Kidney glomerular epithelial cell (primary cell): ENCODE results near the gene UCN2.
A peak's percentile ranks its signal among the peaks of the same experiment; 100 is the strongest.

ENCODE experiments used
- DNase-seq: peaks from one replicate; lab custom pipeline; 2025; lab: John Stamatoyannopoulos, UW

UCN2 gene

DNA sequence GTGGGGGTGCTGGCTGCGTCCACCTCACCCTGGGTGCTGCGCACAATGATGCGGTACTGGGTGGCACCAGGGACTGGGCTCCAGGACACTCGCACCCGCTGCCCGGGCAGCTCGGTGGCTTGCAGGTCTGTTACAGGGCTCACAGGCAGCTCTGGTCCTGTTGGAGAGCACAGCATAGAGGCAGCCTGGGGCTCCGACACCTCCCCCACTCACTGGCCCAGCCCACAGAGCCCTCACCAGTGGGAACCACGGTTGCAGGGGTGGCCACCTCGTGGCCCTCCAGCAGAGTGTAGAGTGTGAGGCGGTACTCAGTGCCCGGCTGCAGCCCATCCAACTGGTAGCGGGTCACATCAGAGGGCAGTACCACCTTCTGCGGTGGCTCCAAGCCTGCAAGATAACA is 27.9 kb upstream of the UCN2 start:
- no peak for DNase-seq

DNA sequence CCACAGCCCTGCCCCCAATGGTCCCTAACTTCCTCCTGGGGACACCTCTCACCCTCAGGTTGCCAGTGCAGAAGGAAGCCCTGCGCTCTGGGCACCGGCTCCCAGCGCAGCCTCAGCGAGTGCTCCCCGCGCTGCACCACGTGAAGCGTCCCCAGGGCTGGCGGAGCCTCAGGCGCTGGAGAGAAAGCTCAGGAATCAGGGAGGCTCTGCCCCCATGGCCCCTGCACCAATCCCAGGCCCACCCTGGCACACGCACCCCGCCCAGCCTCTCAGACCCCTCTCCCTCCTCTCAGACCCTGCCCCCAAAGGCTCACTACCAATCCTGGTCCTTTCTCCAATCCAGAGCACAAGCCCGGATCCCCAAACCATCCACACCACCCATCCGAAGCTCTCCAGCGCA is 24.6 kb upstream of the UCN2 start:
- no peak for DNase-seq

DNA sequence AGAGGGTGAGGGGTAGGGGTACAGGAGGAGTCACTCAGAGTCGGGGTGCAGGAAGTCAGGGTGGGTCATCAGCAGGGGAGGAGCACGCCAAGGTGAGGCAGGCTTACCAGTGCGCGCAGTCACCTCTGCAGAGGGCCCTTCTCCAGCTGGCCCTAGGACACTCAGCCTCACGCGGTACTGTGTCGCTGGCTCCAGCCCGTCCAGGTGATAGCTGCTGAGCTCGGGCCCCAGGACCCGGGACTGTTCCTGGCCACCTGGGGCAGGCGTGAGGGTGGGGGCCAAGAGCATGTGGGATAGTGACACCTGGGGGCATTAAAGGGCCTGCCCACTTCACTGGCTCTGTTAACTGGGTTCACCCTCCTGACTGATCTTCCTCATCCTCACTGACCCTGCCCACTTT is 24.1 kb upstream of the UCN2 start:
- DNase-seq, result no peak

DNA sequence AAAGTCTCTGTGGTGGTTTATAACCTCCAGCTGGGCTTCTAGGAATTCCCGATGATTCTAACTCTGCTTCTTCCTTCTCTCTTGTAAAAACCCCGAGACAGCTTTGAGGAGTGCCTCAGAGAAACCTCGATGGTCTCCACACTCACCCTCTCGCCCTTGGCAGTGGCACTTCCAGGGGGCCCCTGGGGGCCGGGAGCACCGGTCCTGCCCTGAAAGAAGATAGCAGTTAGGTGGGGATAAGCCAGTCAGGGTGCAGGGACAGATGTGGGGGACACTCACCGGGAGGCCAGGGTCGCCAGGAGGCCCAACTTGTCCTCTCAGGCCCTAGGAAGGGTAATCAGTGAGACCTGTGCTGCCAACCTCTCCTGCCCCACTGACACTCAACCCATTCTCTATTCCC is 21.8 kb upstream of the UCN2 start:
- no peak for DNase-seq

- DNase-seq, result no peak
Observed at GRCh38 chr3:48584836-48585235, 21.3 kb upstream of the UCN2 start.

- DNase-seq, result no peak
Observed at GRCh38 chr3:48581621-48582481, 18.3 kb upstream of the UCN2 start.

GRCh38 chr3:48576647-48577046 is 13.1 kb upstream of the UCN2 start:
- no peak for DNase-seq

GRCh38 chr3:48575366-48575765 is 11.8 kb upstream of the UCN2 start:
- no peak for DNase-seq

- DNase-seq, result no peak
Observed at GRCh38 chr3:48573973-48574585, 10.5 kb upstream of the UCN2 start.

GRCh38 chr3:48572517-48572916 is 8.9 kb upstream of the UCN2 start:
- DNase-seq, result no peak

- no peak for DNase-seq
Observed at GRCh38 chr3:48571938-48572337, 8.4 kb upstream of the UCN2 start.

GRCh38 chr3:48569808-48570450 is 6.3 kb upstream of the UCN2 start:
- no peak for DNase-seq

DNA sequence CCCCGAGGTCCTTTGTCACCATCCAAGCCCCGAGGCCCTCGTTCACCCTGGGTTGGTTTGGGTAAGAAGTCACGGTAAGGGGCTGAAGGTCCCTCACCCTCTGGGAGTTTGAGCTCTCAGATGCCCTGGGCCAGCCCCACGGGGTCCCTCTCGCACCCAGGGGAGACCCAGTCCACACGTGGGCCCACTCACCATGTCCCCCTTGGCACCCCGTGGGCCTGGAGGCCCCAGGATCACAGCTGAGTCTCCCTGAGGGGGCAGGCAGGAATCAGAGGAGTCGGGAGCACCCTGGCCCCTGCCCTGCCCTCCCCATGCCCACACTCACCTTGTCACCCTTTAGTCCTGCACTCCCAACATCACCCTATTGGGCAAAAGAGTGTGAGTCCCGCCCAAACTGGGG is 5.8 kb upstream of the UCN2 start:
- no peak for DNase-seq

- DNase-seq, result no peak
Observed at GRCh38 chr3:48568476-48568875, 4.9 kb upstream of the UCN2 start.

DNA sequence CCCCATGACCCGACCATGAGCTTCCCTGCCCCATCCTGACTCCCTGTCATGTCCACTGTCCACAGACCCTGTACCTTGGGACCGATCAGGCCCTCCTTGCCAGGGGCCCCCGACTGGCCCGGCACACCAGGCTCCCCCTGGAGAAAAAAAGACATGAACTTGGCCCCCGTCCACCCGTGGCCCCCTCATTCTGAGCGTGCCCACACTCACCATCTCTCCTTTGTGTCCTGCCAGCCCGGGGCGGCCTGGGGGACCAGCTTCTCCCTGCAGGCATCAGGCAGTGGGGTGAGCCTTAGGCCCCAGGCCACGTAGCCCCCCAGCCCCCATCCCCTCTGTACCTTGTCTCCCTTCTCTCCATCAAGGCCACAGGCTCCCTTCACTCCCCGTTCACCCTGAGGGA is 3.9 kb upstream of the UCN2 start:
- no peak for DNase-seq

- no peak for DNase-seq
Observed at GRCh38 chr3:48567090-48567489, 3.5 kb upstream of the UCN2 start.

DNA sequence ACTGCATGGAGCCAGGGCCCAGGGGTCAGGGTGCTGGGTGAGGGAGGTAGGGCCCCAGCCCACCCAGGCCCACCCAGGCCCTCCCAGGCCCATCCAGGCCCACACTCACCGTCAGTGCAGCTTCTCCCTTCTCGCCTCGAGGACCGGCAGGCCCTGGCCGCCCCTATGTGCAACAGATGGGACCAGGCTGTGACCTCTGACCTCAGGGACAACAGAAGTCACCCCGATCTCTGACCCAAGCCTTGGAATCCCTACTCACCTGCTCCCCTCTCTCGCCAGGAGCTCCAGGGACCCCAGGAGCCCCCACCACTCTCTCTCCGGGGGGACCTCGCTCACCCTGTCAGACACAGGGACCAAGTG is 2.8 kb upstream of the UCN2 start:
- DNase-seq, result no peak

DNA sequence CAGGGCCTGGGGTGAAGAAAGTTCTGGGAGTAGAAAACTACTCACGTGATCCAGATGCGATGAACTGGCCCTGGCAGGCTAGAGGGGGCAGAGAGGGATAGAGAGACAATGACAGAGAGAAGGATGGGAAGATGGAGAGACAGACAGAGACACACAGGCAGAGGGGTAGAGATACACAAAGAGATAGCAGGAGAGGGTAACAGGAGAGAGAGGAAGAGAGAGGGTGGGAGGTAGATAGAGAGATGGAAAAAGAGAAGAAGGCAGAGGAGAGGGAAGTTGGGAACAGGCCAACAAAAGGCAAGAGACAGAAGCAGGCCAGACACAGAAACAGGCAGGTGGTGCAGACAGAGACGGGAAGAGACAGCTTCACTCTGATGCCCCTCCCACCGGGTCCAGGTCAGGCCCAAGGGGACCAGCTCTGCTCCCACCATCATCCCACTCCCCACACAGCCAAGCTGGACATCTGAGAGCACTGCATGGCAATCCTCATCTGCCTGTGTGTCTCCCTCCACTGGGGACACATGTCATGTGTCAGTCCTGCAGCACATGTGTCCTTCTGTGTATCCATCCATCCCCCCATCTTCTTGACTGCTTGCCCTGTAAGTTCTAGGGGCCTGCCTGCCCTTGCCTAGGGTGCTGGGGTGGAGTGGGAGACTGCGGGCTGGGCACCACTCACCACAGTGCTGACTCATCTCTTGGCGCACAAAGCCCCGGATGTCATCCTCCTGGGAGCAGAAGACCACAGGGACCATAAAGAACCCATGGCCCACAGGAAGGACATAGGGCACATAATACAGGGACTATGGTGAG is 2.2 kb upstream of the UCN2 start:
- DNase-seq, result no peak

- DNase-seq, result no peak
Observed at GRCh38 chr3:48565186-48565585, 1.6 kb upstream of the UCN2 start.

GRCh38 chr3:48564667-48565066 is 1.1 kb upstream of the UCN2 start:
- no peak for DNase-seq

- peak; percentile 52 for DNase-seq
Observed at GRCh38 chr3:48564022-48564421, 441 bp upstream of the UCN2 start.

DNA sequence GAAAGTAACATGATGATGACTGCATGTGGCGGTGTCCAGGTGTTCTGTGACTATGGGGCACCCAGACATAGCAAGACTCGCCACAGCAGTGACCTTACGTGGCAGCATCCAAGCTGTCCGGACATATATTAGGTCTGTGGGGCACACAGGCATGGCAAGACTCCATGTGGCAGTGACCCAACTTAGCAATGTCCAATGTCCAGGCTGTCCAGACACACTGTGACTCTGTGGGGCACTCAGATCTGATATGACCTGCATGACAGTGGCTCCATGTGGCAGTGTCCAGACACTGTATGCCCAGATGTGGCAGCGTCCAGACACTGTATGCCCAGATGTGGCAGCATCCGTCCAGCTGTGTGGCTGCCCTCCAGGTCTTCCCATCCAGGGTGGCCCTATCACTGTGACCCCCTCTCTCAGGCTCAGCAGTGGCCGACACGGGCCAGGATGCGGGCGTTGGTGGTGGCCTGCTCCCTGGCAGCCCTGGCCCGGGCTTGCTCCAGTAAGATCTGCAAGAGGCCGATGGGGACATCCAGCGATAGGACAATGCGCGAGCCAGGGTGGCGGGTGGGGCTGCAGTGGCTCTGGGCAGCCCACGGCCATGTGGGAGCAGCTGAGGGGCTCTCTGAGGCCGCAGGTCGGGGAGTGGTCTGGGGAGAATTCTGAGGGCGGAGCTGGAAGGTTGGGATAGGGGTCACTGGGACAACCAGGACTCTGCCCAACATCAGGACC is 1.1 kb downstream of the UCN2 start:
- no peak for DNase-seq
